ENCODE results near the gene IL20RA. TPM values are rescaled to one million over a fixed set of nuclear protein-coding genes. Genes with fewer than 3 reads are reported as not detected.

Gene IL20RA
- total and polyA plus RNA-seq, 2 of the 8 experiments (the other 6 are each of a cell fraction or from before 2014, with no cell fraction given), result 1.3 to 1.7 TPM

DNA sequence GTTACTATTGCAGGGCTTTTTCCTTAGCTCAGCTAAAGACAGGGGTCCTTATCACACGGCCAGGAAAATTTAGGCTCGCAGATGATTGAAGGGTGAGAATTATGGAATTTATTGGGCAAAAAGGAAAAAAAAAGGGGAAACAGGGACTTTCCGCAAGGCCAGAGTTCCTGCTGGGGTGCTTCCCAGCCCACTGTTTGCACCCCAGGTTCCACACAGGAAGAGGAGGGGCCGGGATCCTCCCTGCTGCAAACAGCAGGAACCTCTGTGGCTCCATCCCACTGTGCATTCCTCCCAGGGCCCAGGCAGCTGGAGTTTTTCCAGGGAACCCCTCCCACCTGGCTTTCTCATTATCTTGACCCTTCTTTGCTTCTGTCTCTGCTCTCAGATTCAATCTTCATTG, 35.9 kb upstream of the IL20RA start:
- Histone ChIP-seq H2AFZ (ENCODE audit: low read length) (no peak overlapping the region), H2BK5ac (ENCODE audit: low read depth, low read length) (no peak overlapping the region)
- no peak for FAIRE-seq

More for the DNA sequence above, 35.9 kb upstream of the IL20RA start:
- no peak for TF ChIP-seq SIX5 (IDR thresholded peaks at IDR 0.05; ENCODE audit: low read depth, low read length)
- TF ChIP-seq EZH2 (IDR thresholded peaks at IDR 0.05; ENCODE audit: low read depth, low read length, severe bottlenecking), result no peak
- TF ChIP-seq PHF8 (conservative IDR thresholded peaks at IDR 0.05; ENCODE audit: low read depth, low read length), result no peak
- TF ChIP-seq EP300 (IDR thresholded peaks at IDR 0.05; ENCODE audit: borderline replicate concordance in 1 of 2, low read depth in 2 of 2, low read length in 2 of 2), result no peak
- TF ChIP-seq, protein P1, sequence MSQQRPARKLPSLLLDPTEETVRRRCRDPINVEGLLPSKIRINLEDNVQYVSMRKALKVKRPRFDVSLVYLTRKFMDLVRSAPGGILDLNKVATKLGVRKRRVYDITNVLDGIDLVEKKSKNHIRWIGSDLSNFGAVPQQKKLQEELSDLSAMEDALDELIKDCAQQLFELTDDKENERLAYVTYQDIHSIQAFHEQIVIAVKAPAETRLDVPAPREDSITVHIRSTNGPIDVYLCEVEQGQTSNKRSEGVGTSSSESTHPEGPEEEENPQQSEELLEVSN (IDR thresholded peaks at IDR 0.05), result no peak
- TF ChIP-seq SP1 (IDR thresholded peaks at IDR 0.05; ENCODE audit: low read depth, low read length), result no peak
- TF ChIP-seq POLR2A (IDR thresholded peaks at IDR 0.05; ENCODE audit: control extremely low read depth in 1 of 2, low read depth in 2 of 2, low read length in 2 of 2), result no peak
- Histone ChIP-seq H3K27me3 (replicated peaks in 1 of 4; ENCODE audit: control insufficient read depth in 3 of 4, extremely low read depth in 1 of 4, insufficient read depth in 3 of 4, low read length in 3 of 4) (no peaks in the 10 kb centered on the region), H2BK120ac (replicated peaks; ENCODE audit: low read depth, low read length) (no peak overlapping the region), H3K4me2 (ENCODE audit: insufficient read depth in 1 of 2, low read depth in 2 of 2, low read length in 2 of 2) (no peak overlapping the region), H2BK12ac (ENCODE audit: low read depth, low read length) (no peak overlapping the region), H3K9ac (replicated peaks in 1 of 4; ENCODE audit: extremely low read depth in 1 of 4, low read depth in 3 of 4, low read length in 3 of 4) (no peak overlapping the region), H3K18ac (ENCODE audit: extremely low read depth, low read length) (no peak overlapping the region), H4K8ac (ENCODE audit: extremely low read depth, insufficient read depth, low read length) (no peak overlapping the region), H2BK20ac (ENCODE audit: low read length) (no peak overlapping the region), H3K14ac (ENCODE audit: insufficient read length) (no peak overlapping the region), H4K5ac (ENCODE audit: insufficient read length, low read depth, low read length) (no peak overlapping the region), H3K4me3 (ENCODE audit: extremely low read depth in 1 of 4, insufficient read depth in 2 of 4, low read depth in 3 of 4, low read length in 4 of 4) (no peak overlapping the region), H3K4ac (replicated peaks; ENCODE audit: insufficient read length, low read depth, low read length) (no peak overlapping the region), H3K9me3 (ENCODE audit: insufficient read depth in 2 of 2, low read depth in 1 of 2, low read length in 1 of 2) (no peaks in the 10 kb centered on the region), H3K4me1 (replicated peaks in 1 of 4; ENCODE audit: control insufficient read depth in 3 of 4, insufficient read depth in 4 of 4, low read length in 3 of 4) (peaks cover 0 to 6% (median under 1%) of the 10 kb centered on the region in 4 experiments; a peak in 2 of 7 replicates), H3K23ac (ENCODE audit: insufficient read length) (no peak overlapping the region), H3K36me3 (ENCODE audit: control insufficient read depth in 2 of 4, insufficient read depth in 4 of 4, low read length in 3 of 4) (no peaks in the 10 kb centered on the region), H2AK5ac (ENCODE audit: low read depth, low read length) (no peak overlapping the region), H3K23me2 (ENCODE audit: low read depth, low read length) (no peaks in the 10 kb centered on the region), H3K79me1 (ENCODE audit: low read depth, low read length) (no peaks in the 10 kb centered on the region), H4K91ac (replicated peaks; ENCODE audit: insufficient read length, low read length) (no peak overlapping the region), H3K27ac (ENCODE audit: low read depth, low read length) (no peak overlapping the region), H4K20me1 (replicated peaks in 1 of 2; ENCODE audit: control insufficient read depth in 1 of 2, insufficient read depth in 2 of 2, low read length in 2 of 2) (no peaks in the 10 kb centered on the region), H3K56ac (replicated peaks; ENCODE audit: insufficient read length, low read depth, low read length) (no peak overlapping the region), H2BK15ac (ENCODE audit: low read length) (no peak overlapping the region), H3K79me2 (ENCODE audit: control insufficient read depth in 1 of 2, insufficient read depth in 2 of 2, low read length in 2 of 2) (no peaks in the 10 kb centered on the region)
- 82% methylated on average over 4 of the region's 4 CpGs; no CpG with 5 or more reads in 1 of the 2 experiments for WGBS, 2 experiments (ENCODE audit: extremely low coverage in 1 of 2, insufficient coverage in 1 of 2, insufficient read length in 1 of 2, insufficient replicate concordance in 2 of 2, low coverage in 1 of 2, low lambda C conversion rate in 2 of 2, missing lambda C conversion rate in 1 of 2)
- no peak for DNase-seq (ENCODE audit: low read depth in 1 of 2, low spot score in 2 of 2)
- ChIA-PET CTCF (ENCODE audit: partially characterized antibody) (interaction anchor here (0.6 to 1.7 kb wide), 3 partner anchors 9 to 67 kb away, joined by 3 to 7 read pairs (median 3); no protein-coding TSS in a partner anchor), POLR2A (ENCODE audit: partially characterized antibody) (no interaction called here)
